ENCODE measurements around the gene TSTD2.

The TSTD2 gene

DNA sequence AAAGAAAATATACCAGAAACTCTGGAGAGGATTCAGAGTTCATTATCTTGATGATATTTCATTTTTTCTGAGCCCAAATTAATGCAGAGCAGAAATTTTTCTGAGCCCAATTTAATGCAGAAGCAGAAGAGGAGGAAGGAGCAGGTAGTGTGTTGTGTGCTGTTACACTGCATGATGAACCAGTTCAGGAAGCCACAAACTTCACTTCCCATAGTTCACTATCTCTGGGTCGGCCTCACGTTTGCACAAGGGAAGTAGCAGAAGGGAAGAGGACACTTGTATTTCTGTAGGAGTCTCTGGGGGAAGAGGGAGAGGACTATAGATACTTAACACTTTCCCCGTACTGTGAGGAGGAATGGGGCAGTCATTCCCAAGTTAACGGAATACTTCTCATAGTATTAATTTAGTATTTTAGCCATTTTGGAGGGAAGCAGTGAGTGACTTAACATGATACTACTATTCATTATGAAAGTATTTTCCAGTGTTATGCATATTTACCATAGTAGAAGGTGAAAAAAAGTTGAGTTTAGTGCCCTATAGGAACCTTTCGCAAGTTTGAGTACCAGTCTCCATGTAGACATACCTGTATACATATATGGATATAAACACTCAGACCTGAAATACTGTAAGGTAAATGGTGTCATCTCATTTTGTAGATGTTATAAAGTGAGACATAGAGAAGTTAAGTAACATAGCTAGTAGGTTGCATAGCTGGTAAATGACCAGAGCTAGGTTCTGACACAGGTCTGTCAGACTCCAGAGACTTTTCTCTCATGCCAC, 33.9 kb upstream of the TSTD2 start:
- no peak for DNase-seq (ENCODE audit: low read depth, low spot score)
- Histone ChIP-seq H3K27me3 (ENCODE audit: insufficient read depth, insufficient read length) (no peaks in the 10 kb centered on the region), H3K9ac (ENCODE audit: insufficient read length, low read depth) (no peak overlapping the region), H3K4me1 (ENCODE audit: insufficient read depth, insufficient read length) (no peaks in the 10 kb centered on the region), H3K9me3 (ENCODE audit: insufficient read depth, low read length) (no peaks in the 10 kb centered on the region), H3K4me3 (ENCODE audit: insufficient read length, low read depth) (no peak overlapping the region), H3K36me3 (ENCODE audit: insufficient read depth, insufficient read length, low read length) (peaks cover 95% of the 10 kb centered on the region)
- TF ChIP-seq YY1 (IDR thresholded peaks at IDR 0.05; ENCODE audit: insufficient read depth, insufficient read length) (no peak), SUZ12 (IDR thresholded peaks at IDR 0.05; ENCODE audit: extremely low read depth, insufficient read depth, insufficient read length) (no peak), ZNF274 (IDR thresholded peaks at IDR 0.05; ENCODE audit: low read depth, low read length) (no peak)

DNA sequence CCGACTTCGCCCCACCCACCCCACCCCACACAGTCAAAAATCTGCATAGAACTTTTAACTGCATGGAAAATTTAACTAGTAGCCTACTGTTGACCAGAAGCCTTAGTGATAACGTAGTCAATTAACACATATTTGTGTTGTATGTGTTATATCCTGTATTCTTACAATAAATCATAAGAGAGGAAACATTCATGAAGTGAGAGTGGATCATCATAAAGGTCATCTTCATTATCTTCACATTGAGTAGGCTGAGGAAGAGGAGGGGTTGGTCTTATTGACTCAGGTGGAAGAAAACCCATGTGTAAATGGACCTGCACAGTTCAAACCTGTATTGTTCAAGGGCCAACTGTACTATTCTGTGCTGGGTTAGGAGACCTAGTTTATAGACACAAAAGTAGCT, 32.6 kb upstream of the TSTD2 start:
- Histone ChIP-seq H3K9ac (ENCODE audit: insufficient read length, low read depth) (no peak overlapping the region), H3K4me1 (ENCODE audit: insufficient read depth, insufficient read length) (no peaks in the 10 kb centered on the region), H3K4me3 (ENCODE audit: insufficient read length, low read depth) (no peak overlapping the region), H3K9me3 (ENCODE audit: insufficient read depth, low read length) (no peaks in the 10 kb centered on the region), H3K27me3 (ENCODE audit: insufficient read depth, insufficient read length) (no peaks in the 10 kb centered on the region), H3K36me3 (ENCODE audit: insufficient read depth, insufficient read length, low read length) (peaks cover 94% of the 10 kb centered on the region)
- no peak for DNase-seq (ENCODE audit: low read depth, low spot score)
- TF ChIP-seq SUZ12 (IDR thresholded peaks at IDR 0.05; ENCODE audit: extremely low read depth, insufficient read depth, insufficient read length) (no peak), ZNF274 (IDR thresholded peaks at IDR 0.05; ENCODE audit: low read depth, low read length) (no peak), YY1 (IDR thresholded peaks at IDR 0.05; ENCODE audit: insufficient read depth, insufficient read length) (no peak)

DNA sequence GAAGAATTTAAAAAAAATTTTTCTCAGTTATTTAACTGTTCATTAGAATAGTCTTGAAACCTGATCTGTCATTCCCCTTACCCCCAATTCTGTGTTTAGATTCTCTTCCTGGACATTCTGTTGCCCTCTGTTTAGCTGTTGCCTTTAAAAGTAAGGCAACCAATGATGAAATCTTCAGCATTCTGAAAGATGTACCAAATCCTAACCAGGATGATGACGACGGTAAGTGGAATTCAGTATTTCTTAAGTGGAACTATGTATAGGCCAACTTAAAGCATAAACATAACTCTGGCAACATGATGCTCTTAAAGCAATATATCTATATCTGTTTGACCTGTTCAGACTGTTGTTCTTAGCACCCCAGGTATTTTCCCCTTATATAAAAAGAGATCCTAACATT, 27.7 kb upstream of the TSTD2 start:
- H3K4me3 ChIP-seq (ENCODE audit: insufficient read length, low read depth): no peak overlapping the region
- no peaks in the 10 kb centered on the region for H3K9me3 ChIP-seq (ENCODE audit: insufficient read depth, low read length)
- H3K4me1 ChIP-seq (ENCODE audit: insufficient read depth, insufficient read length): no peaks in the 10 kb centered on the region
- no peak for DNase-seq (ENCODE audit: low read depth, low spot score)
- TF ChIP-seq ZNF274 (IDR thresholded peaks at IDR 0.05; ENCODE audit: low read depth, low read length) (no peak), YY1 (IDR thresholded peaks at IDR 0.05; ENCODE audit: insufficient read depth, insufficient read length) (no peak), SUZ12 (IDR thresholded peaks at IDR 0.05; ENCODE audit: extremely low read depth, insufficient read depth, insufficient read length) (no peak)
- peaks cover 93% of the 10 kb centered on the region for H3K36me3 ChIP-seq (ENCODE audit: insufficient read depth, insufficient read length, low read length)
- no peak overlapping the region for H3K9ac ChIP-seq (ENCODE audit: insufficient read length, low read depth)
- no peaks in the 10 kb centered on the region for H3K27me3 ChIP-seq (ENCODE audit: insufficient read depth, insufficient read length)

- no peak for TF ChIP-seq SUZ12 (IDR thresholded peaks at IDR 0.05; ENCODE audit: extremely low read depth, insufficient read depth, insufficient read length)
- TF ChIP-seq YY1 (IDR thresholded peaks at IDR 0.05; ENCODE audit: insufficient read depth, insufficient read length): no peak
- no peak for TF ChIP-seq ZNF274 (IDR thresholded peaks at IDR 0.05; ENCODE audit: low read depth, low read length)
- peaks cover 96% of the 10 kb centered on the region for H3K36me3 ChIP-seq (ENCODE audit: insufficient read depth, insufficient read length, low read length)
- H3K4me3 ChIP-seq (ENCODE audit: insufficient read length, low read depth): no peak overlapping the region
These were observed 27.2 kb upstream of the TSTD2 start for GRCh38 chr9:97660340-97660739.

DNA sequence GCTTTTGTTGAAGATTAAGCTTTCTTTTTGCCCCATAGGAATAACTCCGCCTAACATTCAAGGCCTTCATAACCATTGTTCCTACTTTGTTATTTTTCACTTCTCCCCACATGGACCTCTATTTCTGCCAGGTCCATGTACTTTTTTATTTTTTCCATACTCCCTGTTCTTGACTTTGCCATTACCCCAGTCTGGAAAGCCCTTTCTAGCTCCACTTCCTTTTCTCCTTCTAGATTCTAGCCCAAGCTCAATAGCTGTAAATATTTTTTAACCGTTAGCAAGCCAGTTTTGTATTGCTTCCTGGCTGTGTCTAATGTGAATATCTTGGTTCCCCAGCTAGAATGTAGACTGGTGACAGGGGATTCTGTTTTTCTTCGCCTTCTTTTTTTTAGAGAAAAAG, 26.6 kb upstream of the TSTD2 start:
- DNase-seq (ENCODE audit: low read depth, low spot score): no peak
- Histone ChIP-seq H3K9ac (ENCODE audit: insufficient read length, low read depth) (no peak overlapping the region), H3K27me3 (ENCODE audit: insufficient read depth, insufficient read length) (no peaks in the 10 kb centered on the region), H3K4me1 (ENCODE audit: insufficient read depth, insufficient read length) (no peaks in the 10 kb centered on the region), H3K9me3 (ENCODE audit: insufficient read depth, low read length) (no peaks in the 10 kb centered on the region), H3K4me3 (ENCODE audit: insufficient read length, low read depth) (no peak overlapping the region), H3K36me3 (ENCODE audit: insufficient read depth, insufficient read length, low read length) (peaks cover 96% of the 10 kb centered on the region)
- TF ChIP-seq ZNF274 (IDR thresholded peaks at IDR 0.05; ENCODE audit: low read depth, low read length): no peak
- no peak for TF ChIP-seq YY1 (IDR thresholded peaks at IDR 0.05; ENCODE audit: insufficient read depth, insufficient read length)
- no peak for TF ChIP-seq SUZ12 (IDR thresholded peaks at IDR 0.05; ENCODE audit: extremely low read depth, insufficient read depth, insufficient read length)

More at GRCh38 chr9:97660340-97660739, 27.2 kb upstream of the TSTD2 start:
- no peak for DNase-seq (ENCODE audit: low read depth, low spot score)
- Histone ChIP-seq H3K9ac (ENCODE audit: insufficient read length, low read depth) (no peak overlapping the region), H3K27me3 (ENCODE audit: insufficient read depth, insufficient read length) (no peaks in the 10 kb centered on the region), H3K9me3 (ENCODE audit: insufficient read depth, low read length) (no peaks in the 10 kb centered on the region), H3K4me1 (ENCODE audit: insufficient read depth, insufficient read length) (no peaks in the 10 kb centered on the region)

GRCh38 chr9:97658707-97659106, 25.5 kb upstream of the TSTD2 start:
- Histone ChIP-seq H3K9ac (ENCODE audit: insufficient read length, low read depth) (no peak overlapping the region), H3K4me1 (ENCODE audit: insufficient read depth, insufficient read length) (no peaks in the 10 kb centered on the region), H3K27me3 (ENCODE audit: insufficient read depth, insufficient read length) (no peaks in the 10 kb centered on the region), H3K4me3 (ENCODE audit: insufficient read length, low read depth) (no peak overlapping the region), H3K9me3 (ENCODE audit: insufficient read depth, low read length) (no peaks in the 10 kb centered on the region), H3K36me3 (ENCODE audit: insufficient read depth, insufficient read length, low read length) (peaks cover 96% of the 10 kb centered on the region)
- DNase-seq (ENCODE audit: low read depth, low spot score): no peak
- TF ChIP-seq YY1 (IDR thresholded peaks at IDR 0.05; ENCODE audit: insufficient read depth, insufficient read length) (no peak), ZNF274 (IDR thresholded peaks at IDR 0.05; ENCODE audit: low read depth, low read length) (no peak), SUZ12 (IDR thresholded peaks at IDR 0.05; ENCODE audit: extremely low read depth, insufficient read depth, insufficient read length) (no peak)

DNA sequence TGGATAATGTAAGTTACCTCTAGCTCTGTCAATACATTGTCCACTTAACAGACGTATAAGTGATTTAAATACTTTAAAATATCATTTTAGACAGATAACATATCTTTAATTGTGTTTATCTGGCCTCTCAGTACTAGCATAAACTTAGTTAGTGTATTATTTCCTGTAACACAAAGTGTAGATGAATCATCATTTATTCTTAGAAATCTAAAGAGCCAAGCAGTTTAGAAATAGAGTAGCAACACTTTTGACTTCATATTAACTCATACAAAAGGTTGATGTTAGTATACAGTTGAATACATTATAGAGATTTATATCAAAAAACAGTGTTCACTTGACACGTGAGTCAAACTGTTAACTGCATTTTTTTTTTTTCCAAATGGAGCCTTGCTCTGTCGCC, 18.5 kb upstream of the TSTD2 start:
- no peaks in the 10 kb centered on the region for H3K27me3 ChIP-seq (ENCODE audit: insufficient read depth, insufficient read length)
- TF ChIP-seq ZNF274 (IDR thresholded peaks at IDR 0.05; ENCODE audit: low read depth, low read length): no peak
- TF ChIP-seq YY1 (IDR thresholded peaks at IDR 0.05; ENCODE audit: insufficient read depth, insufficient read length): no peak
- TF ChIP-seq SUZ12 (IDR thresholded peaks at IDR 0.05; ENCODE audit: extremely low read depth, insufficient read depth, insufficient read length): no peak
- DNase-seq (ENCODE audit: low read depth, low spot score): no peak
- no peaks in the 10 kb centered on the region for H3K9me3 ChIP-seq (ENCODE audit: insufficient read depth, low read length)
- H3K4me1 ChIP-seq (ENCODE audit: insufficient read depth, insufficient read length): no peaks in the 10 kb centered on the region
- peaks cover 94% of the 10 kb centered on the region for H3K36me3 ChIP-seq (ENCODE audit: insufficient read depth, insufficient read length, low read length)
- no peak overlapping the region for H3K4me3 ChIP-seq (ENCODE audit: insufficient read length, low read depth)
- H3K9ac ChIP-seq (ENCODE audit: insufficient read length, low read depth): no peak overlapping the region

Data from NT2/D1 (cell line).